Suppressor macrophage treated with lipopolysaccharide for 4 hours (primary cell): ENCODE data around the gene BMP7.
"Not testable (repeated sequence)": the region's sequence is repeated elsewhere in the genome, so short reads cannot be mapped to it uniquely, and the experiment has no call there.

Experiments used
- DNase-seq: peaks from one replicate; pipeline ENCODE4 v3.0.0-alpha.2; 2020

Gene BMP7

DNA sequence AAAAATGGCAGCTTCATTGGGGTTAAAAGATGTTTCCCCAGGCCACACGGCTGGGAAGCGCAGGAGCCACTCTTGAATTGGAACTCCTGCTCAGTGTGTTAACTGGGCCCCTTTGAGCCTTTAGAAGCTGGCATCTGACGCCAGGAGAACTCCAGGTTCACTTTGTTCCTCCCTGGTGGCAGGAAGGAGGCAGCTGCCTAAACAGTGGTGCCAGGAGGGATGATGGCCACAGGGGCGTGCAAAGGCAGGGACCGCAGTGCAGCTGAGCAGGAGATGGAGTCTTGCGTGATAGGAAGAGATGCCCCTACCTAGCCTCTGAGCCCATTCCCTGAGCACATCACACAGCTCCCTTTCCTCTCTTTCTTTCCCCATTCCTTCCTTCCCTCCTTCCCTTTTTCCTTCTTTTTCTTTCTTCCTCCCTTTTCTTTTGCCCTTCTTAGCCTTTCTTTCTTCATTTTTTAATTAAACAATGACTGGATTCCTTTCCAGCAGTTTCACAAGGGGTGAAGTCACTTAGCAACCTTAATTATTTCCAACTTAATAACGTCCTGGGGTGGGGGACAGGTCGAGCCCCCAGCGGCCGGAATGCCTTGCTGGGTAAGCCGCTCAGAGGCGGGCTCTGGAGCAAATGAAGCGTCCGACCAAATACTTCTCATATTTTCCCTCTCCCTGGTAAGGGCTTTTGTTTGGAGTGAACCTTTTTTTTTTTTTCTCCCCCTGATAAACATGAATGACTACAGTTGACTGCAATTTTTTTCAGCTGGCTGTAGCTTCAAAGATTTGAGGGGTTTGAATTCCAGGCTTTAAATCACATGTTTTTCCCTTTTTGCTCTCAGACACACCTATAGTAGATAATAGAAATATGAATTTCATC lies 20.8 kb upstream of the BMP7 start:
- no peak for DNase-seq

GRCh38 chr20:57283860-57284259 lies 17.4 kb upstream of the BMP7 start:
- DNase-seq = no peak

DNA sequence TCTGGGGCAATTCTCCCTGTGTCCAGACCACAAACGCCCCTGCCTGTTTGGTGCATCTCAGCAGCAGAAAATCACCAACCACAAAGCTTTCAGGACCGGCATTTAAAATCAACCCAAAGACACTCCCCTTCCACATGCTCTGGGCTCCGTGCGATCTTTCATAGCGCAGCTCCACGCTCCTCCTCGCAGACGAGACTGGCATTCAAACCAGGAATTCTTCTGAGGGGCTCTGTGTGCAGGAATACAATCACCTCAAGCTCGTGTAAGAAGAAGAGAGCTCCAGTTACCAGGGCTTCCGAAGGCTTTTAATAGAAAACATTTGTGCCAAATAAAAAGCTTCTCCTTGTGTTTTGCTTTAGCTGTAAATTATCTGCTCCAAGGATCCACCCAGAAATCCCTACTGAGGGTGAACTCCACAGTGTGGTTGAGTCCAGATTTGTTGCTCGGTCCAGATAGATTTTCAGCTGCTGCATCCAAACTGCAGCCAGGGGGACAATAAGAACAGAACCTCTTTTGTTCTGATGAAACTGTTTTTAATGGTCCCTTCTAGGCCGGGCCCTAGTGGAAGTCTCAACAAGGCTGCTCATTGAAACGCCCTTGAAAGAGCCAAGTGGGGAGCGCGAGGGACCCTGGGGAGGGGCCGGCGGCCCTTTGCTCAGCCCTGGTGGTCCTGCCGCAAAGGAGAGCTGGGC lies 16.4 kb upstream of the BMP7 start:
- no peak for DNase-seq

GRCh38 chr20:57281900-57282299 lies 15.5 kb upstream of the BMP7 start:
- DNase-seq = no peak

DNA sequence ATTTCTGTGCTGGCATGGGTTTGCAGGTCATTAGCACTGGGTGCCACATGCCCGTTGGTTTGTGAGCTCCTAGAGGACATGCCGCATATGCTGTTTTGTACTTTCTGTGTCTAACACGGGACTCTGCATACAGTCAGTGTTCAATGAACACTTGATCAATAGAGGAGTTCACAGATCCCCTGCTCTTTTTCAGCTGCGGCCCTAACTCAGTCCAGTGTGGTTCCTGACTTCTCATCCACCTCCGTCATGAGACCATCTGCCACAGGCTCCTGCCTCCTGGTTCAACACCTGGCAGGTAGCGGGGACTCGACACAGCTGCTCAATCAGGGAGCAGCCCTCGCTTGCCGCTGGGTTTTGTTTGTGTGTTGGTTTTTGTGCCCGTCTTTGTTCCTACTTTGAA lies 13.8 kb upstream of the BMP7 start:
- no peak for DNase-seq

DNA sequence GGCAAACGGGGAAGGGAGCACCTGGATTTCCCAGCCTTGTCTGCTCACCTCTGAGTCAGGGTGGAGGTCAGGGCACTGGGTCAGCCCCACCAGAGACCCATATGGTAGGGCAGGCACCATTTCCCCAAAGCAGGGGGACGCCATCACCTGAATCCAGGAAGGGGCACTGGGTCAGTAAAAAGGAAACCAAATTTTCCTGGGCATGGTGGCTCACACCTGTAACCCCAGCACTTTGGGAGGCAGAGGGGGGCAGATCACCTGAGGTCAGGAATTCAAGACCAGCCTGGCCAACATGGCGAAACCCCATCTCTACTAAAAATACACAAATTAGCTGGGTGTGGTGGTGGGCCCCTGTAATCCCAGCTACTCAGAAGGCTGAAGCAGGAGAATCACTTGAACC lies 13.1 kb upstream of the BMP7 start:
- not testable (repeated sequence) for DNase-seq

DNA sequence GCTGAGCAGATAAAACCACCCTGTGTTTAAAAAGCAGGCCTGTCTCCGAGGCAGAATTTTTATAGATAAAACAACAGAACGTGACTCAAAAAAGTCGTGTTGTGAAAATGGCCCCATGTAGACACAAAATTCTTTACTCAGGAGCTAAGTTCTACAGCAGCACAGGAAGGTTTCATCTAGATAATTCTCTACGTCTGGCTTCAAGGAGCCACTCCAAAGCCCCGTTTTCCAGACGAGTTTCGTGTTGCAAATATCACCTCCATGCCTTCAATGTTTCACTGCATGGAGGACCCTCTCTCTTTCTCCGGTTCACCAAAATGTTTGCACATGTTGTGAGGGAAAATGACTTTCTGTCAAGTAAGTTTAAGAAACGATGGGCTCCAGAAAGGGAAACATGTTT lies 12.0 kb upstream of the BMP7 start:
- DNase-seq = no peak

DNA sequence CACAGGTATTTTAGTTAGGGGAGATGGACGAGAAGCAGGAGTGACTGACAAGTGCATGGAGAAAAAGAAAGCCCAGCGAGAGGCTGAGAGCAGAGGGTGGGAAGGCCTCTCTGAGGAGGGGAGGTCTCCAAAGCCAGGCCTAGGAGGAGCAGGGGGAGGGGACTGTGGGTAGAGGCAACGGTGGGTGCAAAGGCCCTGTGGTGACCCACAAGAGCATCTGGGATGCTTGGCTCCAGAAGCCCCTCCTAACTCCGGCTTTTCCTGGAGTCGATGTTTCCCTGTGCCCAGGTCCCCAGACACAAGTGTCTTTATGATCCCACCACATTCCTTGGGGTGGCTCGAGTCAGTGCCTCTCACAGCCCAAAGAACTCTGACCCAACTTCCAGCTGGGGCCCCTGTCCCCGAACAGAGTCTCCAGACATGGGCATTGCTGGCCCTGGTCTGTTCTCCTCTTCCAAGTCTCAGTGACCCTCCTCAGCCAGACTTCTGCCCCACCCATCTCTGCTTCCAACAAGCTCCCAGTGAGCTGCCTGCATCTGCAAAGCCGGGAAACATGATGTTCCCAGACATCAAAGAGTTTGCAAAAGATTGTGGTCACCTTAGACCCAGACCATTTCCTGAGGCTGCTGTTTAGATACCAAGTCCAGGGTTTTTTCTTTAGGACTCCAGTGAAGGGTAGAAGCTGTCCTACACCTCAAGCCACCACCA lies 11.1 kb upstream of the BMP7 start:
- no peak for DNase-seq

DNA sequence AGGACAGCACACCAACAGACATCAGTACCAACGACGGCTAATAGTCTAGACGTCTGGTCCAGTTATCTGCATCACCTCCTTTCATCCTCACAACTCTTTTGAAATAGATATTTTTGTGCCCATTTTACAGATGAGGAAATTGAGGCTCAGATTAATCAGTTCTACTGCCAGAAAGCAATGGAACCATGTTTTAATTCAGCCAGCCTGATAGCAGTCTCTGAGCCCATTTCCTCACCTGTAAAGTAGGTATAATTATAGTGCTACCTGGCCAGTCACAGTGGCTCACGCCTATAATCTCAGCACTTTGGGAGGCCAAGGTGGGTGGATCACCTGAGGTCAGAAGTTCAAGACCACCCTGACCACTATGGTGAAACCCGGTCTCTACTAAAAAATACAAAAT lies 9.8 kb upstream of the BMP7 start:
- DNase-seq = no peak

DNA sequence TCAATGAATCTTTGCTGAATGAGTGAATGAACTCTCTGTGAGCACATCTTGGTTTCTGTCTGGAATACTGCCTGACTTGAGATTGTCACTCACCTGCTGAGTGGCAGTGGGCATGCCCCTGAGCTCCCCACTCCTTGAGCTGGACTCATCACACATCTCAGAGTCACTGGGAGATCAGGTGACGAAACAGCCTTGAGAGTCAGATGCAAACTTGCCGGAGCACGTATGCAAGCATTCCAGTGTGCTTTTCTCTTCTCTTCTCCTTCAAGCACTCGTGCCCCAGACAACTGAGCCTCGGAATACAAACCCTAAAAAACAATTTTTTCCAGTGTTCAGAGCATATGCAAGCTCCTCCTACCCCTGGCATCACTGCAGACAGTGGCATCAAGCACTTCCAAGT lies 9.4 kb upstream of the BMP7 start:
- DNase-seq = no peak

- no peak for DNase-seq
Measured at GRCh38 chr20:57275334-57275733, 8.9 kb upstream of the BMP7 start.

GRCh38 chr20:57274846-57275245 lies 8.4 kb upstream of the BMP7 start:
- no peak for DNase-seq

- no peak for DNase-seq
Measured at GRCh38 chr20:57274299-57274698, 7.9 kb upstream of the BMP7 start.

GRCh38 chr20:57272883-57273535 lies 6.6 kb upstream of the BMP7 start:
- no peak for DNase-seq

- no peak for DNase-seq
Measured at GRCh38 chr20:57270204-57270984, 4.0 kb upstream of the BMP7 start.

GRCh38 chr20:57269148-57269984 lies 2.9 kb upstream of the BMP7 start:
- DNase-seq = no peak

DNA sequence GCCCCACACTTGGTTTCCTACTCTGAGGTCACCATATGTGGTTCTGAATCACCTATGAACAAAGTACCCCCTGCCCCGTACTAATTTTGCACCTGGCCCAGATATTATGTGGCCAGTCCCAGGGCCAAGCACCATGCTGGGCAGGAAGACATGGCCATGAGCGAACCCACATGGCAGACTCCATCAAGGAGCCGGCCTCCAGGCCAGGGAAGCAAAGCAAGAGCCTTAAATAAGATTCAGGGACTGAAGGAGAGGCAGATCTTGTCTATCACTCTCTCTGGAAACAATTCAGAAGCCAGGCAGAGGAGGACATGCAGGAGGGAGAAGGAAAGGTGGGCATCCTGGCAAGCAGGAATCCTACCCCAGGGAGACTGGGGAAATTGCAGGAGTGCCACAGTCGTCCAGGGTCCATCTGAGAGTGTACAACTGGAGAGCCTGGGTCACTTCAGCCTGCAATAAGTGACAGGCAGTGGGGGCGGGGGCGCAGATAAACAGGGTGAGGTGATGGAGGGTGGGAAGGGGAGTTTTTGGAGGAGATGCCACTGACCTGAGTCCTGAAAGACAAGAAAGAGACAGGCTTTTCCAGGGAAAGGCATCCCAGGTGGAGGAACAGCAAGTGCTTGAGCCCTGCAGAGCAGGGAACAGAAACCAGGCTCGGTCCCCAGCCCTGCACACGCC lies 2.1 kb upstream of the BMP7 start:
- DNase-seq = no peak

DNA sequence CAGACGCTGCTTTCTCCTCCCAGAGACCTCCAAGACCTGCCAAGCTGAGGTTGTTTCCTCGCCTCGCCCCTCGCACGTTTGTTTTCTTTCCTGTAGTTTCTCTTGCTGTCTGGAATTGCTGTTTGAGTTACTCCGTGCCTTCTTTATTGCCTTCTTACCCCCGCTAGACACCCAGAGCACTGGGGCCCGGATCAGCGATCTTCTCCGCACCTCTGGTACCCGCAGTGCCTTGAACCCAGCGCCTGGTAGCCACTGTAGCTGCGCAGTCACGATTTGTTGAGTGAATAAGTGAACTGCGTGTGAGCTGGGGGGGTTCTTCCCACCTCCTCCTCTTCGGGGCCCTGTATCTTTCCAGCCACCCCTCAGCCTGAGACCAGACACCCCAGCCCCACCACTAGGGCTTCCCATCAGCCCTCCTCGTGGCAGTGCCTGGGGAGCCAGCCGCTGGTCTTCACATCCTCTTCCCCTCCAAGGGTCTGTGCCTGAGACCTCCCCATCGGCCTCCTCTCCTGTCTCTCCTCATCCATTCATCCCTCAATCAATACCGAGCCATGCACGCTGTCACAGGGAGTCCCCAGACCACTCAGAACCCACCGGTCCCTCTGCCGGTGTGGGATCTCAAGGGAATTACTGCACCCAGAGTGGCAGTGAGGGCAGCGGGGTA lies 849 bp upstream of the BMP7 start:
- DNase-seq = no peak

DNA sequence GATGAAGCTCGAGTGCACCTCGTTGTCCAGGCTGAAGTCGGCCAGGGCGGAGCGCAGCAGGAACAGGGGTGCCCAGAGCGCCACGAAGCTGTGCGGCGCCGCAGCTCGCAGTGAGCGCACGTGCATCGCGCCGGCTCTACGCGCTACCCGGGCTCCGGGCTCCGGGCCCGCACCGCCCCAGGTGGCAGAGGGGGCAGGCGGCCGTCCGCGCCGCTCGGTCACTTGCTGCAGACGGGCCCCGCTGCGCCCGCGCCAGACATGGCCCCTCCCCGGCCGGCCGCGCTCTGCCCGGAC lies 497 bp downstream of the BMP7 start:
- DNase-seq = no peak

DNA sequence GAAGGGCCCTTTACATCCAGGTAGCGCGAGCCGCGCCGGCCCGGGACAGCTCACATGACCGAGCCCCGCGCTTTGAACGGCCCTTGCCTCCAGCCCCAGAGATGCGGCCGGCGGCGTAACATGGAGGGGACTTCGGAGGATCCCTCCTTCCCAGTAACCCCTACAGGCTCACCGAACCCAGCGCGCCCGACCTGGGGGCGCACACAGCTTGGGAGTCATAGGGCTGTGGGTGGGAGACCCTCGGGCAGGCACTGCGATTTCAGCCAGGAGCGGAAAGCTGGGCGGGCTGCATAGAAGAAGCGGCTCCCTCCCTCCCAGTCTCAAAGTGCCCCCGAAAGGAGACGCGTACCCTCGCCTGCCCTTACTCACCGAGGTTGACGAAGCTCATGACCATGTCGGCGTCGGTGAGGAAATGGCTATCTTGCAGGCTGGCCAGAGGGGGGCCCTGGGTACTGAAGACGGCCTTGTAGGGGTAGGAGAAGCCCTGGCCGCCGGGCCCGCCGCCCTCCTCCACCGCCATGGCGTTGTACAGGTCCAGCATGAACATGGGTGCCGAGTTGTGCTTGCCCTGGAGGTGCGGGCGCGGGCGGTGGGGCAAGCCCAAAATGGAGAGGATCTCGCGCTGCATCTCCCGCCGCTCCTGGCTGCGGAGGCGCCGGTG lies 975 bp downstream of the BMP7 start:
- no peak for DNase-seq
